NCI-H146 treated with DMSO at 0.1 percent for 48 hours (cell line): ENCODE measurements around the gene FAM222A.

Source experiments
- DNase-seq: peaks from one replicate; lab custom pipeline; 2025; ENCODE audit not compliant: unreplicated experiment; lab: John Stamatoyannopoulos, UW

Gene FAM222A

GRCh38 chr12:109818253-109818652, 104.6 kb downstream of the FAM222A start:
- DNase-seq = no peak

DNA sequence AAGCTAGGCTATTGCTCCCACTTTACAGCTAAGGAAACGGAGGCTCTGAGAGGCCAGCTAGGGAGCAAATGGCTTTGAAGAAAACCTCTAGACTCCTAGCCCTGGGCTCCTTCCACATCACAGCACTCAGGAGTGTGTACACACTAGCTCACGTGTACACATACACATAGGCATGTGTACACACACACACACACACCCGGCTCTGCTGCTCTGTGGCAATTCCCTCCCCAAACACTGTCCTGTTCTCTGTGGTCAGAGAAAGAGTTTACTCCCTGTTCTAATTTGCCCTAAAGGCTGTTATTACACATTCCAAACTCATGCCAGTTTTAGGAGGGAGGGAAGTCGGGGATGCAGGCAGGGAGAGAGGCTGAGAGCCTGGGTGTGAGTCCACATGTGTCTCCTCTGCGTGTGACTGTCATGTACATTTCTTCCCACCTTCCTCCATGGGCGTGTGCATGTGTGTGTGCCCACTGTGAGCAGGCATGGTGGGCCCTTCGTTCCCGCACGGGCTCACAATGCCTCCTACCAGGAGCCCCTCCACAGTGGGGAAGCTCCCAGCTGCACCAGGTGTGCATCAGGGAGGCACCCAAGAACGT, 105.4 kb downstream of the FAM222A start:
- DNase-seq = no peak
